Uterus (tissue), 4 donors: Measurements from ENCODE around the gene POLR2E. TPM values are rescaled to one million over a fixed set of nuclear protein-coding genes. Genes with fewer than 3 reads are reported as not detected.
A peak's percentile ranks its signal among the peaks of the same experiment; 100 is the strongest.

Experiments
- DNase-seq, 2 donors: peaks; one replicate each; pipeline ENCODE4 v3.0.0-alpha.2; 2019 to 2020
- H3K27ac ChIP-seq, 2 donors: fragments of 200-600 bp; sonication (generic); 1 replicate in 1 of 2; 2 replicates in 1 of 2; pipeline ENCODE4 v1.5.1; 2016 to 2018
- H3K27me3 ChIP-seq, 2 donors: fragments of 200-600 bp; sonication (generic); one replicate each; pipeline ENCODE4 v1.5.1; 2018 to 2019; ENCODE audit warnings: control low read depth in 1 of 2
- H3K36me3 ChIP-seq, 2 donors: fragments of 200-600 bp; sonication (generic); one replicate each; pipeline ENCODE4 v1.5.1; 2019; ENCODE audit warnings: control low read depth in 1 of 2
- H3K4me1 ChIP-seq, 2 donors: fragments of 200-600 bp; sonication (generic); one replicate each; pipeline ENCODE4 v1.5.1; 2018 to 2019; ENCODE audit warnings: control low read depth in 1 of 2
- H3K4me3 ChIP-seq, 2 donors: fragments of 200-600 bp; sonication (generic); 1 replicate in 1 of 2; 2 replicates in 1 of 2; pipeline ENCODE4 v1.5.1; 2018 to 2019; ENCODE audit warnings: mild to moderate bottlenecking in 1 of 2
- H3K9me3 ChIP-seq, 2 donors: fragments of 200-600 bp; sonication (generic); one replicate each; pipeline ENCODE4 v1.5.1; 2019; ENCODE audit warnings: control low read depth in 1 of 2
- CTCF ChIP-seq, 4 experiments: fragments of 200-600 bp in 2 of 4; fragments of 450-650 bp in 2 of 4; sonication (generic) in 2 of 4; IDR thresholded peaks; one replicate each; pipeline ENCODE4 v1.5.1; 2016 to 2019; ENCODE audit warnings: antibody characterized with exemption in 4 of 4, mild to moderate bottlenecking in 2 of 4, moderate library complexity in 1 of 4
- POLR2A ChIP-seq, 2 donors: fragments of 450-650 bp; IDR thresholded peaks; one replicate each; pipeline ENCODE4 v1.6.1; 2016; ENCODE audit warnings: antibody characterized with exemption in 2 of 2, mild to moderate bottlenecking in 1 of 2, moderate library complexity in 1 of 2
- intact Hi-C: fragments of 100-400 bp; cut with DNase I; formaldehyde crosslinking; loops from one replicate; pipeline ENCODE4 v1.15.1; 2023; ENCODE audit warnings: low total_unique reads
- total RNA-seq, 4 donors: library from RNA; depleted of rRNA in 3 of 4; stranded (reverse); fragments of >200 nt in 3 of 4; gene quantifications; one replicate each; pipeline versions ENCODE4 v1.1.0 to v1.2.4, GENCODE V29; 2014 to 2023
- donor health status: DM: yes; HTN: yes; CAD: no.

The POLR2E gene
- total RNA-seq, 4 donors from 2014 or later: 13.6 to 112 (median 59.8) TPM

GRCh38 chr19:1125601-1126467, 30.7 kb upstream of the POLR2E start:
- Histone ChIP-seq H3K27me3 (no peaks in the 10 kb centered on the region), H3K27ac (no peak overlapping the region), H3K4me1 (no peaks in the 10 kb centered on the region), H3K9me3 (no peaks in the 10 kb centered on the region), H3K36me3 (no peaks in the 10 kb centered on the region), H3K4me3 (no peak overlapping the region)
- no peak for DNase-seq
- TF ChIP-seq CTCF (IDR thresholded peaks at IDR 0.05) (no peak), POLR2A (IDR thresholded peaks at IDR 0.05) (no peak)
- intact Hi-C loops: no loop called here

- intact Hi-C loops: no loop called here
- H3K27ac ChIP-seq: no peak overlapping the region
- H3K9me3 ChIP-seq: no peaks in the 10 kb centered on the region
- no peaks in the 10 kb centered on the region for H3K36me3 ChIP-seq
- no peaks in the 10 kb centered on the region for H3K4me1 ChIP-seq
- TF ChIP-seq CTCF (IDR thresholded peaks at IDR 0.05) (no peak), POLR2A (IDR thresholded peaks at IDR 0.05) (no peak)
- no peaks in the 10 kb centered on the region for H3K27me3 ChIP-seq
- DNase-seq: no peak
- no peak overlapping the region for H3K4me3 ChIP-seq
Observed at GRCh38 chr19:1123885-1124677, 28.9 kb upstream of the POLR2E start.

- Histone ChIP-seq H3K27me3 (no peaks in the 10 kb centered on the region), H3K9me3 (no peaks in the 10 kb centered on the region), H3K4me3 (no peak overlapping the region), H3K4me1 (no peaks in the 10 kb centered on the region), H3K36me3 (no peaks in the 10 kb centered on the region), H3K27ac (no peak overlapping the region)
- TF ChIP-seq CTCF (IDR thresholded peaks at IDR 0.05) (no peak), POLR2A (IDR thresholded peaks at IDR 0.05) (no peak)
- DNase-seq: no peak
- intact Hi-C loops: no loop called here
Observed at GRCh38 chr19:1123381-1123780, 28.2 kb upstream of the POLR2E start.

- Histone ChIP-seq H3K27ac (peak overlapping the region in 1 of 2 donors; percentile 1), H3K4me1 (no peaks in the 10 kb centered on the region), H3K36me3 (no peaks in the 10 kb centered on the region), H3K27me3 (no peaks in the 10 kb centered on the region), H3K9me3 (no peaks in the 10 kb centered on the region), H3K4me3 (no peak overlapping the region)
- peak; percentile 48 to 70 for DNase-seq
- intact Hi-C loops: no loop called here
- no peak for TF ChIP-seq CTCF (IDR thresholded peaks at IDR 0.05)
- TF ChIP-seq POLR2A (IDR thresholded peaks at IDR 0.05): no peak
Observed at GRCh38 chr19:1122972-1123363, 27.8 kb upstream of the POLR2E start.
